Renal pelvis (tissue), 4 donors: ENCODE results near the gene PTPN13. TPM values are rescaled to one million over a fixed set of nuclear protein-coding genes. Genes with fewer than 3 reads are reported as not detected.

Experiments used
- DNase-seq: peaks from one replicate; pipeline ENCODE4 v3.0.0-alpha.2; 2013
- polyA plus RNA-seq, 3 donors: library from polyadenylated mRNA; unstranded; fragments of 120-200 nt; gene quantifications; one replicate each; pipeline ENCODE4 v1.2.1, GENCODE V29; 2013; ENCODE audit not compliant: insufficient read length in 3 of 3

The PTPN13 gene
- polyA plus RNA-seq, 3 donors = 116 to 154 (median 151) TPM

GRCh38 chr4:86853209-86853608 lies 259.1 kb downstream of the PTPN13 start:
- DNase-seq = no peak

GRCh38 chr4:86855572-86855971 lies 261.5 kb downstream of the PTPN13 start:
- DNase-seq = no peak

- no peak for DNase-seq
Measured at GRCh38 chr4:86856896-86857295, 262.8 kb downstream of the PTPN13 start.

- no peak for DNase-seq
Measured at GRCh38 chr4:86857341-86858052, 263.4 kb downstream of the PTPN13 start.

Other genes starting within 250 kb of the PTPN13 start
- 10 to 100 TPM; 54.5 to 84.6 (median 80.2) TPM for gene MAPK10, start 234.3 kb upstream of the PTPN13 start, polyA plus RNA-seq